HG02884 (cell line): ENCODE data around the gene OR4D6.

Experiments used
- ATAC-seq: cut with Tn5 transposase; IDR thresholded peaks from one replicate; pipeline ENCODE4 v1.9.1; 2021; ENCODE audit warnings: mild to moderate bottlenecking, moderate library complexity; ENCODE audit not compliant: unreplicated experiment

OR4D6 gene

DNA sequence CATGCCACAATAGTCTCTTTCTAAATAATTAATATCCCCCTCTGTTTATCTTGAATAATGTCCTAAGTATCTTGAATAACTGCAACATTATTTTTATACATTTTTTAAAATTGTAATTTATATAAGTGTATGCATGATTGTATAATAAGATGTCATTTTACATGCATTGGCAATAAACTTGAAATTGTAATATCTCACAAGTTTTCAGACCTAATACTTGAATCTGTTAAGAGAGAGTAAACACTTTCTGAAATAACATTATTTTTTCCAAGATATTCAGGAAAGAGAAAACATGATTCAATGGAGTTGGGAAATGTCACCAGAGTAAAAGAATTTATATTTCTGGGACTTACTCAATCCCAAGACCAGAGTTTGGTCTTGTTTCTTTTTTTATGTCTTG lies 46.5 kb downstream of the OR4D6 start, which contains the start of gene OR4D11:
OR4D11 (plus strand) TSS at position 301 of the 400 bp plus-strand sequence; CDS start at position 301, 0 bp downstream.
- no peak for ATAC-seq
